ENCODE results near the gene ABCA5.

Gene ABCA5

DNA sequence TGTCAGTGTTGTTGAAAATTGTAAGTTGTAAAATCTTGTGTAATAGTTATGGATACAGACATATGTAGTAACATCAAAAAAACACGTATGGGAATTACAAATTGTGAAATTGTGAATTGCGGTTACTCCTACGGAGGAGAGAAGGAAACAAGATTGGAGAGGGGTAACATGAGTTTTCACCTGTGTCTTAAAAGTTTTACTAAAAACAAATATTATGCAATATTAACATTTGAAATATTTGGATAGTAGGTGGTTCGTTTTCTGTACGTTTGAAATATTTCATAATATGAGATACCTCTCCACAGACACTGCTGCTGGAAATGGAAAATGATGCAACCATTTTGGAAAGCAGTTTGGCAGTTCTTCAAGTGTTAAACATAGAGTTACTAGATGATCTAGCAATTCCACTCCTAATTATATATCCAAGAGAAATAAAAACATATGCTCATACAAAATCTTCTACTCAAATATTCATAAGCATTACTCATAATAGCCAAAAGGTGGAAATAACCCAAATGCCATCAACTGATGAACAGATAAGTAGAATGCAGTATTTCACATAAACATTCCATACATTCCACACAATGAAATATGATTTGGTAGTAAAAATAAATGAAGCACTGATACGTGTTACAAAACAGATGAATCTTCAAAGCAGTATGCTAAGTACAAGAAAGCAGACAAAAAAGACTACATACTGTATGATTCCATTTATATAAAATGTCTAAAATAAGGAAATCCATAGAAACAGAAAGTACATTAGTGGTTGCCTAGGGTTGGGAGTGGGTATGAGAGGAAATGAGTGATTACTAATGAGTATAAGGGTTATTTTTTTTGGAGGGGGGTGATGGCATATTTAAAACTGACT, 57.6 kb downstream of the ABCA5 start:
- no peak overlapping the region for H3K27ac ChIP-seq
- TF ChIP-seq, protein P1, sequence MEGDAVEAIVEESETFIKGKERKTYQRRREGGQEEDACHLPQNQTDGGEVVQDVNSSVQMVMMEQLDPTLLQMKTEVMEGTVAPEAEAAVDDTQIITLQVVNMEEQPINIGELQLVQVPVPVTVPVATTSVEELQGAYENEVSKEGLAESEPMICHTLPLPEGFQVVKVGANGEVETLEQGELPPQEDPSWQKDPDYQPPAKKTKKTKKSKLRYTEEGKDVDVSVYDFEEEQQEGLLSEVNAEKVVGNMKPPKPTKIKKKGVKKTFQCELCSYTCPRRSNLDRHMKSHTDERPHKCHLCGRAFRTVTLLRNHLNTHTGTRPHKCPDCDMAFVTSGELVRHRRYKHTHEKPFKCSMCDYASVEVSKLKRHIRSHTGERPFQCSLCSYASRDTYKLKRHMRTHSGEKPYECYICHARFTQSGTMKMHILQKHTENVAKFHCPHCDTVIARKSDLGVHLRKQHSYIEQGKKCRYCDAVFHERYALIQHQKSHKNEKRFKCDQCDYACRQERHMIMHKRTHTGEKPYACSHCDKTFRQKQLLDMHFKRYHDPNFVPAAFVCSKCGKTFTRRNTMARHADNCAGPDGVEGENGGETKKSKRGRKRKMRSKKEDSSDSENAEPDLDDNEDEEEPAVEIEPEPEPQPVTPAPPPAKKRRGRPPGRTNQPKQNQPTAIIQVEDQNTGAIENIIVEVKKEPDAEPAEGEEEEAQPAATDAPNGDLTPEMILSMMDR (IDR thresholded peaks at IDR 0.05; ENCODE audit: low read depth, low read length) = no peak

DNA sequence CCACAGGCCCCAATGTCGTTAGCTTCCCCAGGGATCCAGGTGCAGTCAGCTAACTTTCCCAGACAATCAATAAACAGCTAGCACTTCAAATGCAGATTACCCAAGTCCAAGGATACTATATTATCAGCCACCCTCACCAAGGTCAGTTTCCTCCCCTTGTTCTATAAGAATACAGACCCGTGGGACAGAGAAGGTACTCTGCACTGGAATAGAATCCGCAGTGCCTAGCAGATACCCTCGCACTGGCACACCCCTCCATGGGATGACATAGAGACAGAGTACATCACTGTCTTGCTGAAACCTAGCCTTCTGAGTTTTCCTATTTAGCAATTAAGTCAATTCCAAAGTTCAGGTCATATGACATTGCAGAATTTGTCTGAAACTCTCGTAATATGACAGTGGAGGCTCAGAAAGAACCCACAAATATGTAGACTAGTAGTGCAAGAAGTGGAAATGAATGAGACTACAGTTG, 58.4 kb downstream of the ABCA5 start:
- DNase-seq = no peak
- Histone ChIP-seq H3K4me3 (ENCODE audit: low read depth, low read length) (no peak overlapping the region), H3K27ac (no peak overlapping the region), H3K27me3 (ENCODE audit: insufficient read depth, low read depth, severe bottlenecking) (no peaks in the 10 kb centered on the region), H3K36me3 (peaks cover 8% of the 10 kb centered on the region), H3K9me3 (ENCODE audit: severe bottlenecking) (no peaks in the 10 kb centered on the region)
- TF ChIP-seq, protein P1 (IDR thresholded peaks at IDR 0.05; ENCODE audit: low read depth, low read length) = no peak

More for the DNA sequence above, 57.6 kb downstream of the ABCA5 start:
- H3K27me3 ChIP-seq (ENCODE audit: insufficient read depth, low read depth, severe bottlenecking) = no peaks in the 10 kb centered on the region
- H3K9me3 ChIP-seq (ENCODE audit: severe bottlenecking) = no peaks in the 10 kb centered on the region
- DNase-seq = no peak
- H3K4me3 ChIP-seq (ENCODE audit: low read depth, low read length) = no peak overlapping the region
- peaks cover 8% of the 10 kb centered on the region for H3K36me3 ChIP-seq

DNA sequence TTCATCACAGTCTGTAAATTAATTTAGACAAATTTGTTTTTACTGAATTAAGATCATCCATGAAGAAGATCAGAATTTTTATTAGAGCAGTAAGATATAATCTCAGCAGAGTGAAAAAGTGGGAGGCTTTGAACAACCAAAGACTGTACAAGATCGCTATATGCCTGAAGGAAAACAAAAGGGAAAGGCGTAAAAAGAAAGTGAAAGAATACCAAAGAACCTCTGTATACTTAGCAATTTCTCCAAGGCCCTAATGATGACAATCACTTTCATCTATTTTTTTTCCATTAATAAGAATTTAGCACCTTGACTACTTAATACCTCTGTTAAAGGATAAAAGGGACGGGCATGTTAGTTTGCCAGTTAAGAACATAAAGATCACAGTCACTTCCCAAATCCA, 59.7 kb downstream of the ABCA5 start:
- Histone ChIP-seq H3K9me3 (ENCODE audit: severe bottlenecking) (no peaks in the 10 kb centered on the region), H3K27me3 (ENCODE audit: insufficient read depth, low read depth, severe bottlenecking) (no peaks in the 10 kb centered on the region), H3K36me3 (peaks cover 8% of the 10 kb centered on the region), H3K27ac (no peak overlapping the region), H3K4me3 (ENCODE audit: low read depth, low read length) (no peak overlapping the region)
- no peak for DNase-seq
- TF ChIP-seq, protein P1 (IDR thresholded peaks at IDR 0.05; ENCODE audit: low read depth, low read length) = no peak

DNA sequence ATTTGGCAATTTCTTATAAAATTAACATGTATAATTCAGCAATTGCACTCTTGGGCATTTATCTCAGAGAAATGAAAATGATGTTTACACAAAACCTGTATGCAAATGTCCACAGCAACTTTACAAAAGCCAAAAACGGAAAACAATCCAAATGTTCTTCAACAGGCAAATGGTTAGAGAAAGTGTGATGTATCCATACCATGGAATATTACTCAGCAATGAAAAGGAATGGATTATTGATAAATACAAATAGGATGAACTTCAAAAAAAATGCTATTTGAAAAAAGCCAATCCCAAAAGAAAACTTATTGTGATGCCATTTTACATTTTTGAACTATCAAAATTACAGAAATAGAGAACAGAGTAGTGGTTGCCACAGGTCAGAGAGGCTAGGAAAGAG, 61.1 kb downstream of the ABCA5 start:
- no peak for DNase-seq
- Histone ChIP-seq H3K4me3 (ENCODE audit: low read depth, low read length) (no peak overlapping the region), H3K9me3 (ENCODE audit: severe bottlenecking) (no peaks in the 10 kb centered on the region), H3K27ac (no peak overlapping the region), H3K27me3 (ENCODE audit: insufficient read depth, low read depth, severe bottlenecking) (no peaks in the 10 kb centered on the region), H3K36me3 (peaks cover 8% of the 10 kb centered on the region)
- TF ChIP-seq, protein P1 (IDR thresholded peaks at IDR 0.05; ENCODE audit: low read depth, low read length) = no peak

DNA sequence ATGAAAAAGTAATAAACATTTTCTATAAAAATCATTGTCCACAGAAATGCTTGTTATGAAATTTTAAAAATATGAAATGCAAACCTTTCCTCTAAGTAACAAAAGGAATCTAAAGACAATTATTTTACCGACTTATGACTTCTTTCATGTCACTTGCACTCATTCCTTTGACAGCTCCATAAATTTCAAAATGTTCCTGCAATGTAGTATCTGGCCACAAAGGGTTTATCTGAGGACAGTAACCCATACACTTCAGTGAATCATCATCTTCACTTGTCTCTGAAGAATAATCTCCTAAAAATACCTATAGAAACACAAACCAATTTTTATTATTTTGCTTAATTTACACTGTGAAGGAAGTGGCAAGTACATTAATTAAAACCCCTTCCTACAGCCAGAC, 72.7 kb downstream of the ABCA5 start:
- no peak for DNase-seq
- Histone ChIP-seq H3K9me3 (ENCODE audit: severe bottlenecking) (no peaks in the 10 kb centered on the region), H3K4me3 (ENCODE audit: low read depth, low read length) (no peak overlapping the region), H3K27ac (no peak overlapping the region), H3K27me3 (ENCODE audit: insufficient read depth, low read depth, severe bottlenecking) (no peaks in the 10 kb centered on the region), H3K36me3 (peaks cover 37% of the 10 kb centered on the region)
- TF ChIP-seq, protein P1 (IDR thresholded peaks at IDR 0.05; ENCODE audit: low read depth, low read length) = no peak
